Neuron (in vitro differentiated cells): ENCODE results near the gene SLC47A2.
A peak's percentile ranks its signal among the peaks of the same experiment; 100 is the strongest.

Source experiments
- H2AFZ ChIP-seq: one replicate; pipeline ENCODE4 v1.6.1; 2013; ENCODE audit warnings: low read depth, mild to moderate bottlenecking, inconsistent platforms, low read length, moderate library complexity
- H3K27me3 ChIP-seq: one replicate; pipeline ENCODE4 v1.6.1; 2013; ENCODE audit warnings: low read length; ENCODE audit not compliant: insufficient read depth
- H3K36me3 ChIP-seq: one replicate; pipeline ENCODE4 v1.6.1; 2013; ENCODE audit warnings: low read length; ENCODE audit not compliant: insufficient read depth
- H3K4me1 ChIP-seq: one replicate; pipeline ENCODE4 v1.6.1; 2013; ENCODE audit warnings: low read length; ENCODE audit not compliant: insufficient read depth
- H3K4me3 ChIP-seq: 2 replicates; pipeline ENCODE4 v1.5.1; 2013; ENCODE audit warnings: mild to moderate bottlenecking, low read length, moderate library complexity
- H3K9me3 ChIP-seq: one replicate; pipeline ENCODE4 v1.6.1; 2013; ENCODE audit warnings: low read length

The SLC47A2 gene

GRCh38 chr17:19753661-19754463 lies 37.5 kb upstream of the SLC47A2 start:
- Histone ChIP-seq H3K4me3 (no peak overlapping the region), H3K4me1 (no peaks in the 10 kb centered on the region), H3K27me3 (peaks cover 17% of the 10 kb centered on the region), H3K9me3 (no peaks in the 10 kb centered on the region), H3K36me3 (no peaks in the 10 kb centered on the region), H2AFZ (no peak overlapping the region)

- H3K9me3 ChIP-seq, result no peaks in the 10 kb centered on the region
- no peaks in the 10 kb centered on the region for H3K4me1 ChIP-seq
- no peak overlapping the region for H3K4me3 ChIP-seq
- H3K36me3 ChIP-seq, result no peaks in the 10 kb centered on the region
- H3K27me3 ChIP-seq, result peaks cover 17% of the 10 kb centered on the region
- no peak overlapping the region for H2AFZ ChIP-seq
Observed at GRCh38 chr17:19753051-19753509, 36.7 kb upstream of the SLC47A2 start.

- no peaks in the 10 kb centered on the region for H3K4me1 ChIP-seq
- no peak overlapping the region for H3K4me3 ChIP-seq
- no peaks in the 10 kb centered on the region for H3K36me3 ChIP-seq
- H3K27me3 ChIP-seq, result peaks cover 16% of the 10 kb centered on the region
- H2AFZ ChIP-seq, result no peak overlapping the region
- no peaks in the 10 kb centered on the region for H3K9me3 ChIP-seq
Observed at GRCh38 chr17:19752216-19753050, 36.0 kb upstream of the SLC47A2 start.

- Histone ChIP-seq H3K36me3 (no peaks in the 10 kb centered on the region), H2AFZ (no peak overlapping the region), H3K9me3 (no peaks in the 10 kb centered on the region), H3K4me3 (no peak overlapping the region), H3K4me1 (no peaks in the 10 kb centered on the region), H3K27me3 (peaks cover 17% of the 10 kb centered on the region)
Observed at GRCh38 chr17:19750835-19751234, 34.5 kb upstream of the SLC47A2 start.

GRCh38 chr17:19750020-19750572 lies 33.7 kb upstream of the SLC47A2 start:
- H3K27me3 ChIP-seq, result peaks cover 17% of the 10 kb centered on the region
- H2AFZ ChIP-seq, result no peak overlapping the region
- H3K36me3 ChIP-seq, result no peaks in the 10 kb centered on the region
- no peaks in the 10 kb centered on the region for H3K9me3 ChIP-seq
- H3K4me1 ChIP-seq, result no peaks in the 10 kb centered on the region
- H3K4me3 ChIP-seq, result no peak overlapping the region

GRCh38 chr17:19748807-19749193 lies 32.4 kb upstream of the SLC47A2 start:
- H3K4me1 ChIP-seq, result peaks cover 3% of the 10 kb centered on the region
- no peak overlapping the region for H3K4me3 ChIP-seq
- peaks cover 13% of the 10 kb centered on the region for H3K27me3 ChIP-seq
- H2AFZ ChIP-seq, result no peak overlapping the region
- no peaks in the 10 kb centered on the region for H3K36me3 ChIP-seq
- H3K9me3 ChIP-seq, result no peaks in the 10 kb centered on the region

GRCh38 chr17:19747829-19748806 lies 31.7 kb upstream of the SLC47A2 start, which contains the start of gene ALDH3A1:
Gene ALDH3A1, minus strand, starts transcription at chr17:19748298. Its CDS starts 3,169 bp downstream, at chr17:19745129.
- no peak within 1 kb of the TSS for H3K4me3 ChIP-seq
- H3K9me3 ChIP-seq, result no peaks in the 10 kb centered on the region
- peaks cover 13% of the 10 kb centered on the region for H3K27me3 ChIP-seq
- peaks cover 3% of the 10 kb centered on the region for H3K4me1 ChIP-seq
- no peaks in the 10 kb centered on the region for H3K36me3 ChIP-seq
- no peak within 1 kb of the TSS for H2AFZ ChIP-seq

GRCh38 chr17:19747159-19747719 lies 30.9 kb upstream of the SLC47A2 start:
- no peaks in the 10 kb centered on the region for H3K36me3 ChIP-seq
- H3K4me1 ChIP-seq, result peaks cover 3% of the 10 kb centered on the region
- H2AFZ ChIP-seq, result no peak overlapping the region
- no peak overlapping the region for H3K4me3 ChIP-seq
- H3K9me3 ChIP-seq, result no peaks in the 10 kb centered on the region
- peaks cover 8% of the 10 kb centered on the region for H3K27me3 ChIP-seq

GRCh38 chr17:19746517-19746916 lies 30.1 kb upstream of the SLC47A2 start:
- H3K9me3 ChIP-seq, result no peaks in the 10 kb centered on the region

GRCh38 chr17:19744922-19745757 lies 28.8 kb upstream of the SLC47A2 start:
- peak overlapping the region; percentile 65 for H2AFZ ChIP-seq
- H3K27me3 ChIP-seq, result peaks cover 6% of the 10 kb centered on the region
- H3K9me3 ChIP-seq, result no peaks in the 10 kb centered on the region
- H3K36me3 ChIP-seq, result no peaks in the 10 kb centered on the region
- H3K4me1 ChIP-seq, result peaks cover 3% of the 10 kb centered on the region
- peak overlapping the region; percentile 28 for H3K4me3 ChIP-seq

More at GRCh38 chr17:19746517-19746916, 30.1 kb upstream of the SLC47A2 start:
- Histone ChIP-seq H3K4me1 (peaks cover 3% of the 10 kb centered on the region), H3K27me3 (peaks cover 11% of the 10 kb centered on the region), H3K36me3 (no peaks in the 10 kb centered on the region), H3K4me3 (no peak overlapping the region), H2AFZ (no peak overlapping the region)

GRCh38 chr17:19744492-19744891 lies 28.1 kb upstream of the SLC47A2 start:
- peak overlapping the region; percentile 28 for H3K4me3 ChIP-seq

More at GRCh38 chr17:19744492-19744891, 28.1 kb upstream of the SLC47A2 start:
- Histone ChIP-seq H2AFZ (peak overlapping the region; percentile 65), H3K9me3 (no peaks in the 10 kb centered on the region), H3K36me3 (no peaks in the 10 kb centered on the region), H3K4me1 (peaks cover 3% of the 10 kb centered on the region), H3K27me3 (peaks cover 6% of the 10 kb centered on the region)
